Loucy (cell line): ENCODE measurements around the gene RCL1.
"Not testable (repeated sequence)": the region's sequence is repeated elsewhere in the genome, so short reads cannot be mapped to it uniquely, and the experiment has no call there.

Experiments
- H2AFZ ChIP-seq: fragments of 200-600 bp; sonication (generic); 2 replicates; pipeline ENCODE4 v1.6.0; 2016; ENCODE audit warnings: antibody characterized with exemption, mild to moderate bottlenecking, low read length, moderate library complexity
- H3F3A ChIP-seq: fragments of 200-600 bp; 2 replicates; pipeline ENCODE4 v1.6.0; 2016; ENCODE audit warnings: antibody characterized with exemption, low read depth, mild to moderate bottlenecking
- H3K27me3 ChIP-seq: fragments of 200-600 bp; sonication (generic); 2 replicates; pipeline ENCODE4 v1.6.1; 2014; ENCODE audit warnings: low read length, mild to moderate bottlenecking; ENCODE audit not compliant: insufficient read depth, poor library complexity, severe bottlenecking
- H3K36me3 ChIP-seq: fragments of 200-600 bp; sonication (generic); 2 replicates; pipeline ENCODE4 v1.6.1; 2016; ENCODE audit warnings: low read length; ENCODE audit not compliant: insufficient read depth
- H3K4me1 ChIP-seq: fragments of 200-600 bp; sonication (generic); 2 replicates; pipeline ENCODE4 v1.5.1; 2014; ENCODE audit warnings: low read length, mild to moderate bottlenecking; ENCODE audit not compliant: insufficient read depth, poor library complexity, severe bottlenecking
- H3K4me2 ChIP-seq: fragments of 200-600 bp; sonication (generic); 2 replicates; pipeline ENCODE4 v1.6.0; 2014; ENCODE audit warnings: antibody characterized with exemption, low read length, low read depth, mild to moderate bottlenecking; ENCODE audit not compliant: poor library complexity, severe bottlenecking
- H3K4me3 ChIP-seq: fragments of 200-600 bp; sonication (generic); 2 replicates; pipeline ENCODE4 v1.5.1; 2014; ENCODE audit warnings: low read length, mild to moderate bottlenecking, mixed read lengths; ENCODE audit not compliant: poor library complexity, severe bottlenecking
- H3K79me2 ChIP-seq: fragments of 200-600 bp; sonication (generic); 2 replicates; pipeline ENCODE4 v1.6.1; 2014; ENCODE audit warnings: low read length; ENCODE audit not compliant: insufficient read depth
- H3K9ac ChIP-seq: fragments of 200-600 bp; sonication (generic); 2 replicates; pipeline ENCODE4 v1.6.0; 2014; ENCODE audit warnings: mild to moderate bottlenecking, low read depth, low read length, moderate library complexity; ENCODE audit not compliant: poor library complexity, severe bottlenecking
- H3K9me2 ChIP-seq: fragments of 200-600 bp; sonication (generic); replicated peaks from 2 replicates; pipeline ENCODE4 v1.6.1; 2016; ENCODE audit warnings: low read depth, low read length, mixed read lengths
- H3K9me3 ChIP-seq: fragments of 200-600 bp; sonication (generic); 2 replicates; pipeline ENCODE4 v1.6.1; 2014; ENCODE audit warnings: mild to moderate bottlenecking, antibody characterized with exemption, low read length, low read depth; ENCODE audit not compliant: insufficient read depth
- H4K20me1 ChIP-seq: fragments of 200-600 bp; sonication (generic); 2 replicates; pipeline ENCODE4 v1.6.0; 2014; ENCODE audit warnings: antibody characterized with exemption, low read length, mild to moderate bottlenecking; ENCODE audit not compliant: insufficient read depth, poor library complexity, severe bottlenecking
- EZH2phosphoT487 ChIP-seq: fragments of 200-600 bp; IDR thresholded peaks from 2 replicates; pipeline ENCODE4 v1.6.1; 2018; ENCODE audit warnings: antibody characterized with exemption, mild to moderate bottlenecking, moderate library complexity, borderline replicate concordance
- TF ChIP-seq, protein P1 (sequence below): fragments of 200-600 bp; sonication (generic); conservative IDR thresholded peaks from 2 replicates; pipeline ENCODE4 v1.5.1; 2014; ENCODE audit warnings: mild to moderate bottlenecking, antibody characterized with exemption, low read length

RCL1 gene

DNA sequence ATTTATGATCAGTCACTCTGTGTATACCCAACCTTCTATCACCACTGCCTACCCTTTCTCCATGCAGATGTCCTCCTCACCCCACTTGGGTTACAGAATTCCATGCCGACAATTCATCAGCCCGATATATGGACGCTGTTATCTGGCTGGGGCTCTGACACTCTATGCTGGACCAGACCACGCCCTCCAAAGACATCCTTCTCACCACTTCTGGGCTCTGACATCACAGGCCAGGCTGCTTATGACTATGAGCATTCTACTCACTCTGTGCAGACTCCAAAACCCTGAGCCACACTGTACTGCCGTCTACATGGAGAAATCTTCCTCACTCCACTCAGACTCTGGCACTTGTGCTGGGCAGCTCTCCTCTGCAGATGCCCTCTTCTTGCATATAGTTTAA, 44.1 kb upstream of the RCL1 start:
- Histone ChIP-seq H3K4me1 (no peaks in the 10 kb centered on the region), H3K4me2 (no peak overlapping the region), H3K9me2 (no peaks in the 10 kb centered on the region), H4K20me1 (no peaks in the 10 kb centered on the region), H3K36me3 (no peaks in the 10 kb centered on the region), H3K9me3 (no peaks in the 10 kb centered on the region), H3K4me3 (no peak overlapping the region), H3K79me2 (no peaks in the 10 kb centered on the region), H2AFZ (no peak overlapping the region), H3K9ac (no peak overlapping the region), H3F3A (no peaks in the 10 kb centered on the region), H3K27me3 (no peaks in the 10 kb centered on the region)
- TF ChIP-seq, protein P1, sequence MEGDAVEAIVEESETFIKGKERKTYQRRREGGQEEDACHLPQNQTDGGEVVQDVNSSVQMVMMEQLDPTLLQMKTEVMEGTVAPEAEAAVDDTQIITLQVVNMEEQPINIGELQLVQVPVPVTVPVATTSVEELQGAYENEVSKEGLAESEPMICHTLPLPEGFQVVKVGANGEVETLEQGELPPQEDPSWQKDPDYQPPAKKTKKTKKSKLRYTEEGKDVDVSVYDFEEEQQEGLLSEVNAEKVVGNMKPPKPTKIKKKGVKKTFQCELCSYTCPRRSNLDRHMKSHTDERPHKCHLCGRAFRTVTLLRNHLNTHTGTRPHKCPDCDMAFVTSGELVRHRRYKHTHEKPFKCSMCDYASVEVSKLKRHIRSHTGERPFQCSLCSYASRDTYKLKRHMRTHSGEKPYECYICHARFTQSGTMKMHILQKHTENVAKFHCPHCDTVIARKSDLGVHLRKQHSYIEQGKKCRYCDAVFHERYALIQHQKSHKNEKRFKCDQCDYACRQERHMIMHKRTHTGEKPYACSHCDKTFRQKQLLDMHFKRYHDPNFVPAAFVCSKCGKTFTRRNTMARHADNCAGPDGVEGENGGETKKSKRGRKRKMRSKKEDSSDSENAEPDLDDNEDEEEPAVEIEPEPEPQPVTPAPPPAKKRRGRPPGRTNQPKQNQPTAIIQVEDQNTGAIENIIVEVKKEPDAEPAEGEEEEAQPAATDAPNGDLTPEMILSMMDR = no peak
- no peak for TF ChIP-seq EZH2phosphoT487

DNA sequence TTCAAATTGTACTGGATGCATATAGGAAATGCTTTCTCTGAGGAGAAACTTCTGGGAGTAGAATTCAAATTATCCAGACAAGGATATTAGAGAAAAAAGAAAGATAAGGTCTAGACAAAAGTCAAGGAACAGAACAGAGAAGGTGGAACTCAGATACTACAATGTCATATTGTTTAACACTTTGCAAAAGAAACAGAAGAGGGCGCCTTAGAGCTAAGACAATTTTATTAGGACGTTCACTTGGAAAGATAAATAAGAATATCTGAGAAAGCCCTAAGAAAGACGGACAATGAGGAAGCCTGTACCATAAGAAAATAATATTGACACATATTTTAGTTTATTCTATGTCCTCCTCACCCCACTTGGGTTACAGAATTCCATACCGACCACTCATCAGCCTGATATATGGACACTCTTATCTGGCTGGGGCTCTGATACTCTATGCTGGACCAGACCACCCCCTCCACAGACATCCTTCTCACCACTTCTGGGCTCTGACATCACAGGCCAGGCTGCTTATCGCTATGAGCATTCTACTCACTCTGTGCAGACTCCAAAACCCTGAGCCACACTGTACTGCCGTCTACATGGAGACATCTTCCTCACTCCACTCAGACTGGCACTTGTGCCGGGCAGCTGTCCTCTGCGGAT, 42.6 kb upstream of the RCL1 start:
- H3K9ac ChIP-seq = no peak overlapping the region

DNA sequence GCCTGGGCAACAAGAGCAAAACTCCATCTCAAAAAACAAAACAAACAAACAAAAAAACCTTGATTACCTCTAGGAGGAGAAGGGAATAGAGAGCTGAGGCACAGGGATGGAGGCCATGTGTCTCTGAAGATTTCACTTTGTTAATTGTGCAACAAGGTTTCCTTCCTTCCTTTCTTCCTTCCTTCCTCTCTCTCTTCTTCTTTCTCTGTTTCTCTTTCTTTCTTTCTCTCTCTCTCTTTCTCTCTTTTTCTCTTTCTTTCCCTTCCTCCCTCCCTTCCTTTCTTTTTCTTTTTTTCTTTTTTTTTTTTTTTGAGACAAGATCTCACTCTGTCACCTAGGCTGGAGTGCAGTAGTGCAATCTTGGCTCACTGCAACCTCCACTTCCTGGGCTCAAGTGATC, 38.2 kb upstream of the RCL1 start:
- H3K9ac ChIP-seq, H3K4me2 ChIP-seq, H3K4me1 ChIP-seq, H3K36me3 ChIP-seq, H3K9me2 ChIP-seq, H4K20me1 ChIP-seq, H3K27me3 ChIP-seq, H2AFZ ChIP-seq, H3F3A ChIP-seq, H3K79me2 ChIP-seq, H3K4me3 ChIP-seq, H3K9me3 ChIP-seq: not testable (repeated sequence)

More for the DNA sequence above, 42.6 kb upstream of the RCL1 start:
- no peaks in the 10 kb centered on the region for H3K9me2 ChIP-seq
- no peaks in the 10 kb centered on the region for H3K4me1 ChIP-seq
- no peaks in the 10 kb centered on the region for H4K20me1 ChIP-seq
- no peak overlapping the region for H3K4me2 ChIP-seq
- H3K9me3 ChIP-seq = no peaks in the 10 kb centered on the region
- H2AFZ ChIP-seq = no peak overlapping the region
- H3F3A ChIP-seq = no peaks in the 10 kb centered on the region
- TF ChIP-seq, protein P1 = peak; percentile 73
- TF ChIP-seq EZH2phosphoT487 = no peak
- no peaks in the 10 kb centered on the region for H3K36me3 ChIP-seq
- no peaks in the 10 kb centered on the region for H3K79me2 ChIP-seq
- no peak overlapping the region for H3K4me3 ChIP-seq
- H3K27me3 ChIP-seq = no peaks in the 10 kb centered on the region

DNA sequence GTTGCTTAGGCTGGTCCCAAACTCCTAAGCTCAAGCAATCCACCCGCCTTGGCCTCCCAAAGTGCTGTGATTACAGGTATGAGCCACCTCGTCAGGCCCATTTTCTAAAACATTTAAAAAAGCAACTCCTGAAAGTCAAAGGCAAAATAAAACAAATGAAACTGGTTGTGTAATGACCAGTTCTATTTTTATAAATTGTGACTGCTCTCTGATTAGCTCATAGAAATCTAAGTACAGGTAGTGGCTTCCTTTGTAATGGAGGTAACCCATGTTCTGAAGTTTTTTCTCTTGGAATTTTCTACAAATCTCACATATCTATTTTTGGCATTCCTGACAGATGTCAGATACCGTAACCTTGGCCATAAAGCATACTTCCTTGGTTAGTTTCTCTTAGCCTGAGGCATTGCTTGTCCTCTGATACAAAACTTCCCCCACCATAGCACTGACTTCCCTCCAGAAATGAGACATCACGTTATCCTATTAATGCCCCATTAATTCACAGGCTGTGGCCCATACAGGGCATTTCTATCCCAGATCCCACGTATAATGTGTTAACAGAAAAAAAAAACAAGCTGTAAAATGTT, 37.6 kb upstream of the RCL1 start:
- Histone ChIP-seq H3K9ac (no peak overlapping the region), H3K36me3 (no peaks in the 10 kb centered on the region), H3K9me3 (no peaks in the 10 kb centered on the region), H3K4me1 (no peaks in the 10 kb centered on the region), H2AFZ (no peak overlapping the region), H3F3A (no peaks in the 10 kb centered on the region), H3K27me3 (no peaks in the 10 kb centered on the region), H3K9me2 (no peaks in the 10 kb centered on the region), H3K79me2 (no peaks in the 10 kb centered on the region), H3K4me3 (no peak overlapping the region), H3K4me2 (no peak overlapping the region), H4K20me1 (no peaks in the 10 kb centered on the region)
- TF ChIP-seq, protein P1 = no peak
- no peak for TF ChIP-seq EZH2phosphoT487
